ENCODE measurements around the gene AFF4.
A peak's percentile ranks its signal among the peaks of the same experiment; 100 is the strongest.

AFF4 gene

DNA sequence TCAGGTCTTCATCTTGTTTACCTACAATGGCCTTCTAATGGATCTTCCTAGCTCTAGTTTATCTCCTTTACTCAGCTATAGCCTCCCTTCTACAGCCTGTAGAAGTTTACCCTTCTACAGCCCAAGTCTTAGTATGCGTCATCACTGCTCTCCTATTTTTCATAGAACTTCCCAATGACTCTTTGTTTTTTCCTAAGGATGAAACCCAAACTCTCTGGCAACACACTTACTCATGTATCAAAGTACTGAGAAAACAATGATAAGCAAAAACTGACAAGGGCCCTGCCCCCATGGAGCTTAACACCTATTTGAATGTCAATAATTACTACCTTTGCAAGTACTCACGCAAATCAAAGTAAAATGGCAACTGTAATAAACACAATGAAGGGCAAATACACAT is 56.3 kb downstream of the AFF4 start:
- DNase-seq (ENCODE audit: low read depth) = no peak
- Histone ChIP-seq H3K4me1 (ENCODE audit: control insufficient read depth, insufficient read depth, low read length) (no peaks in the 10 kb centered on the region), H3K4me3 (ENCODE audit: low read length) (no peak overlapping the region), H3K9ac (ENCODE audit: low read length) (no peak overlapping the region), H3K27me3 (replicated peaks; ENCODE audit: control insufficient read depth, insufficient read depth, low read length) (no peaks in the 10 kb centered on the region), H3K9me3 (ENCODE audit: control insufficient read depth, low read length) (no peaks in the 10 kb centered on the region), H3K36me3 (ENCODE audit: control insufficient read depth, insufficient read depth, low read length, severe bottlenecking) (peaks cover 55% of the 10 kb centered on the region)

GRCh38 chr5:132905938-132906337 is 57.5 kb downstream of the AFF4 start:
- H3K9me3 ChIP-seq (ENCODE audit: control insufficient read depth, low read length) = no peaks in the 10 kb centered on the region
- H3K4me3 ChIP-seq (ENCODE audit: low read length) = no peak overlapping the region
- H3K36me3 ChIP-seq (ENCODE audit: control insufficient read depth, insufficient read depth, low read length, severe bottlenecking) = peaks cover 51% of the 10 kb centered on the region
- no peaks in the 10 kb centered on the region for H3K27me3 ChIP-seq (replicated peaks; ENCODE audit: control insufficient read depth, insufficient read depth, low read length)
- DNase-seq (ENCODE audit: low read depth) = peak; percentile 49
- H3K9ac ChIP-seq (ENCODE audit: low read length) = no peak overlapping the region
- H3K4me1 ChIP-seq (ENCODE audit: control insufficient read depth, insufficient read depth, low read length) = no peaks in the 10 kb centered on the region

- Histone ChIP-seq H3K36me3 (ENCODE audit: control insufficient read depth, insufficient read depth, low read length, severe bottlenecking) (peaks cover 65% of the 10 kb centered on the region), H3K9ac (ENCODE audit: low read length) (no peak overlapping the region), H3K9me3 (ENCODE audit: control insufficient read depth, low read length) (no peaks in the 10 kb centered on the region), H3K4me1 (ENCODE audit: control insufficient read depth, insufficient read depth, low read length) (no peaks in the 10 kb centered on the region), H3K27me3 (replicated peaks; ENCODE audit: control insufficient read depth, insufficient read depth, low read length) (no peaks in the 10 kb centered on the region), H3K4me3 (ENCODE audit: low read length) (no peak overlapping the region)
- no peak for DNase-seq (ENCODE audit: low read depth)
These were observed 61.7 kb downstream of the AFF4 start for GRCh38 chr5:132901730-132902129.

GRCh38 chr5:132901036-132901435 is 62.4 kb downstream of the AFF4 start:
- no peaks in the 10 kb centered on the region for H3K27me3 ChIP-seq (replicated peaks; ENCODE audit: control insufficient read depth, insufficient read depth, low read length)
- peaks cover 72% of the 10 kb centered on the region for H3K36me3 ChIP-seq (ENCODE audit: control insufficient read depth, insufficient read depth, low read length, severe bottlenecking)
- no peaks in the 10 kb centered on the region for H3K9me3 ChIP-seq (ENCODE audit: control insufficient read depth, low read length)
- H3K9ac ChIP-seq (ENCODE audit: low read length) = no peak overlapping the region
- DNase-seq (ENCODE audit: low read depth) = no peak
- H3K4me1 ChIP-seq (ENCODE audit: control insufficient read depth, insufficient read depth, low read length) = peaks cover 5% of the 10 kb centered on the region
- H3K4me3 ChIP-seq (ENCODE audit: low read length) = no peak overlapping the region

GRCh38 chr5:132898094-132898493 is 65.3 kb downstream of the AFF4 start:
- Histone ChIP-seq H3K9ac (ENCODE audit: low read length) (no peak overlapping the region), H3K9me3 (ENCODE audit: control insufficient read depth, low read length) (no peaks in the 10 kb centered on the region), H3K27me3 (replicated peaks; ENCODE audit: control insufficient read depth, insufficient read depth, low read length) (no peaks in the 10 kb centered on the region), H3K4me3 (ENCODE audit: low read length) (no peak overlapping the region), H3K4me1 (ENCODE audit: control insufficient read depth, insufficient read depth, low read length) (peaks cover 14% of the 10 kb centered on the region), H3K36me3 (ENCODE audit: control insufficient read depth, insufficient read depth, low read length, severe bottlenecking) (peaks cover 84% of the 10 kb centered on the region)
- no peak for DNase-seq (ENCODE audit: low read depth)

DNA sequence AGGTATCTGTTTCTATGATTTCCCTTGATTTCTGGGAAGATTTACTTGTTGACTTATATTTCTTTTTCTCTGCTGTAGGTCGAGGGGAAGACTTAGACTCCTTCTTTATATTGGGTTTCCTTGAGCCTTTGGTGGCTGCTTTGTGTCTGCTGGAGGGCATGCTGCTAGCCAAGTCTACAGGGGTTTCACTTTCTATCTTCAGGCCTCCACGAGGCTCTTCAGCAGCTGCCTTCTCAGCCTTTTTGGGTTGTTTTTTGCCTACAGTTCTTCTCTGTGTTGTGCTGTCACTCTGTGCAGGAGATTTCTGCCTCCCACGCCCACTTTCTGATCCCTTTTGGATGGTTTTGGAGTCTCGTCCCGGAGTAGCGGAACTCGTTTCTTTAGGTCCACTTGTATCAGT is 66.7 kb downstream of the AFF4 start:
- no peak for DNase-seq (ENCODE audit: low read depth)
- Histone ChIP-seq H3K4me1 (ENCODE audit: control insufficient read depth, insufficient read depth, low read length) (peaks cover 14% of the 10 kb centered on the region), H3K27me3 (replicated peaks; ENCODE audit: control insufficient read depth, insufficient read depth, low read length) (no peaks in the 10 kb centered on the region), H3K9me3 (ENCODE audit: control insufficient read depth, low read length) (no peaks in the 10 kb centered on the region), H3K4me3 (ENCODE audit: low read length) (no peak overlapping the region), H3K9ac (ENCODE audit: low read length) (no peak overlapping the region), H3K36me3 (ENCODE audit: control insufficient read depth, insufficient read depth, low read length, severe bottlenecking) (peaks cover 91% of the 10 kb centered on the region)

DNA sequence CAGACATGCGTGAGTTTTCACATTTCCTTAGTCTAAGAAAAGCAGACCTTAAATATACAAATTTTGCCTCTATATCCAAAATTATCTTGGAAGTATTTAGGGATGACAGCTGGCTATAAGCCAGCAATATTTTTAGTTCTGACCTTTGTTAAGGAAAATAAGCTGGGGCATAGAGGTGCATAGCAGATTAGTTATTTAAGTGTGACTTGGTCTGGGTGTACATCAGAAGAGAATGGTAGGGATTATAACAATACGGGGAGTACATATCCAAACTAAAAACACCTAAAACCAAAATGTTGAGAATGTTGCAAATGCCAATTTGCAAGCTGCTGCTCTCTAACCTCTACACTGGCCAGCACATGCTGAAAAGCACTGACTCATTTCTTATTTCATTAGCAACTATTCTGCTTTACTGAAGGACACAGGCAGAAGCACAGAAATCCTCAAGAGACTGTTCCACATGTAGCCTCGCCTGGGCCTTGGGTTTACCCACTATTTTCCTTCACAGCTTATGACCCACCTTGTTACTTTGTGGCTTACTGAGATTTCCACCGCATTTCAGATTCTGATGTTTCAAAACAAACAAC is 67.6 kb downstream of the AFF4 start:
- no peak for DNase-seq (ENCODE audit: low read depth)
- no peak overlapping the region for H3K4me3 ChIP-seq (ENCODE audit: low read length)
- H3K9me3 ChIP-seq (ENCODE audit: control insufficient read depth, low read length) = no peaks in the 10 kb centered on the region
- peaks cover 91% of the 10 kb centered on the region for H3K36me3 ChIP-seq (ENCODE audit: control insufficient read depth, insufficient read depth, low read length, severe bottlenecking)
- no peak overlapping the region for H3K9ac ChIP-seq (ENCODE audit: low read length)
- H3K4me1 ChIP-seq (ENCODE audit: control insufficient read depth, insufficient read depth, low read length) = peaks cover 14% of the 10 kb centered on the region
- H3K27me3 ChIP-seq (replicated peaks; ENCODE audit: control insufficient read depth, insufficient read depth, low read length) = no peaks in the 10 kb centered on the region

DNA sequence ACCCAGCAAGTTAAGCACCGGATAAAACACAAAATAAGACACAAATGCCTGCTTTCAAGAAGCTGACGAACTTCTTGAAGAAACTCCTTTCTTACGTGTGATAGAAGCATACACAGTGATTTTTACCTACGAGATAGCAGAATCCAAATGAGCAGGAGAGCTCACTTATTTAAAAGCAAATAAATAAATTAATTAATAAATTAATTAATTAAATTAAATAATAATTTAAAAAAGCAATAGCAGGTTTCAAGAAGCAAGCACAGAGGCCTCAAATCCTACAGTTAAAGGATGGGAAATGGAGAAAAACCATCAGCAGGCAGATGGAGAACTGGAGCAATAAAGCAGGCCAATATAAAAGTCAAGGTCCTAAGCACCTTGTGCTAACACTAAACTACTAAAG is 72.6 kb downstream of the AFF4 start:
- Histone ChIP-seq H3K4me3 (ENCODE audit: low read length) (no peak overlapping the region), H3K36me3 (ENCODE audit: control insufficient read depth, insufficient read depth, low read length, severe bottlenecking) (peaks cover 91% of the 10 kb centered on the region), H3K27me3 (replicated peaks; ENCODE audit: control insufficient read depth, insufficient read depth, low read length) (no peaks in the 10 kb centered on the region)

GRCh38 chr5:132889501-132889900 is 73.9 kb downstream of the AFF4 start:
- Histone ChIP-seq H3K27me3 (replicated peaks; ENCODE audit: control insufficient read depth, insufficient read depth, low read length) (no peaks in the 10 kb centered on the region), H3K9me3 (ENCODE audit: control insufficient read depth, low read length) (no peaks in the 10 kb centered on the region)
- peak; percentile 30 for DNase-seq (ENCODE audit: low read depth)

More for the DNA sequence above, 72.6 kb downstream of the AFF4 start:
- Histone ChIP-seq H3K9me3 (ENCODE audit: control insufficient read depth, low read length) (no peaks in the 10 kb centered on the region), H3K9ac (ENCODE audit: low read length) (no peak overlapping the region), H3K4me1 (ENCODE audit: control insufficient read depth, insufficient read depth, low read length) (peaks cover 14% of the 10 kb centered on the region)
- DNase-seq (ENCODE audit: low read depth) = no peak

DNA sequence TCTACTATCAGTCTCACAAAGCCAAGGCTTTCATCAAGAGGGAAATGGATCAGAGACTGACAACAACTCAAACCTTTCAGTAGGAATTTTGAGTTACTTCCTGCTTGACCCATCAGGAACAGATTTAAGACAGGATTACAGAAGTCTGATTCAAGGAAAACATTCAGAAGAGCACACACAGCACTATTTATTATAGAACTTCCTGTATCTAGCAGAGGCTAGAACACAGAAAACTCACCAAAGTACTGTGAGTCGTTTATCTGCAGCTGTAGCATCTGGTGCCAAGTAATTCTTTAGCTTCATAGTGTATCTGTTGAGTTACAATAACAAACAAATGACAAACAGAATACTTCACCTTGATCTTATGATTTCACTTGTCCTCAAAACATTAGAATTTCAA is 76.2 kb downstream of the AFF4 start:
- no peaks in the 10 kb centered on the region for H3K9me3 ChIP-seq (ENCODE audit: control insufficient read depth, low read length)
- H3K9ac ChIP-seq (ENCODE audit: low read length) = no peak overlapping the region
- H3K4me1 ChIP-seq (ENCODE audit: control insufficient read depth, insufficient read depth, low read length) = peaks cover 8% of the 10 kb centered on the region
- H3K27me3 ChIP-seq (replicated peaks; ENCODE audit: control insufficient read depth, insufficient read depth, low read length) = no peaks in the 10 kb centered on the region
- DNase-seq (ENCODE audit: low read depth) = no peak
- no peak overlapping the region for H3K4me3 ChIP-seq (ENCODE audit: low read length)
- peaks cover 90% of the 10 kb centered on the region for H3K36me3 ChIP-seq (ENCODE audit: control insufficient read depth, insufficient read depth, low read length, severe bottlenecking)

More at GRCh38 chr5:132889501-132889900, 73.9 kb downstream of the AFF4 start:
- Histone ChIP-seq H3K36me3 (ENCODE audit: control insufficient read depth, insufficient read depth, low read length, severe bottlenecking) (peaks cover 90% of the 10 kb centered on the region), H3K4me1 (ENCODE audit: control insufficient read depth, insufficient read depth, low read length) (peaks cover 8% of the 10 kb centered on the region), H3K4me3 (ENCODE audit: low read length) (no peak overlapping the region), H3K9ac (ENCODE audit: low read length) (no peak overlapping the region)

DNA sequence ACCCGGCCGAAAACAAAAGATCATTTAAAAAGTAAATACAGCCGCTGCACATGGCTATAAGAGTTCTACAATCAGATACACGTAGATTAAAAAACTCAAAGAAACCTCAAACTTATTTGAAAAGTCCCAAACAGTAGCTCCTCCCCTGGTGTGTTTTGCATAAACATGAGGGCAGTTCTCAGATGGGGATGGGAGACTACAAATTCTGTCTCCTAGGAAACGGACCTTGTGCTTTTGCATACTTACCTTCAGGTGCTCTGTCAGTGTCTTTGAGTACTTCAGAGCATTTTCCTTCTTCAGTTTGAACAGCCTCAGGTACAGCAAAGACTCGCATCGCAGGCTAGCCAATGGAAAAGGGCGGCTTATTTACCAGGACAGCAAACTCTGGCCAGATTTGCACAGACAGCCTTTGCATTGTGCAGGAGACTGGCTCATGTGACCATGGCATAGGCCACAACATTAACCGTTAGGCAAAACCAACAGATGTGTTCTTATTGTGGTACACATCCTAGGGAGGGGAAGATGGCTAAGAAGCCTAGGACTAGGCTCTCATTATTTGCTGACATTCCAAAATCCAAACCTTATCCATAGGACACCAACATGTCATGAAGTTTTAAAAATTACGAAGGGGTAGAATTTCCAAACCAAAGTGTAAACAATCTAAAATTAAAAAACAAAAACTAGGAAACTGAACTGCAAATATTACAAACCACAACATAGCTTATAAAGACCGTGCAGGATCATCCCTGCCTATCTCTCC is 77.2 kb downstream of the AFF4 start:
- H3K27me3 ChIP-seq (replicated peaks; ENCODE audit: control insufficient read depth, insufficient read depth, low read length) = no peaks in the 10 kb centered on the region
- H3K4me1 ChIP-seq (ENCODE audit: control insufficient read depth, insufficient read depth, low read length) = peaks cover 8% of the 10 kb centered on the region
- no peaks in the 10 kb centered on the region for H3K9me3 ChIP-seq (ENCODE audit: control insufficient read depth, low read length)
- peaks cover 90% of the 10 kb centered on the region for H3K36me3 ChIP-seq (ENCODE audit: control insufficient read depth, insufficient read depth, low read length, severe bottlenecking)
- H3K4me3 ChIP-seq (ENCODE audit: low read length) = no peak overlapping the region
- H3K9ac ChIP-seq (ENCODE audit: low read length) = no peak overlapping the region
- DNase-seq (ENCODE audit: low read depth) = no peak
